Psoas muscle (tissue), 8 donors: ENCODE data around the gene HNRNPUL1. TPM values are rescaled to one million over a fixed set of nuclear protein-coding genes. Genes with fewer than 3 reads are reported as not detected.
A peak's percentile ranks its signal among the peaks of the same experiment; 100 is the strongest.

Experiments
- ATAC-seq, 4 donors: fragments of 200-7000 bp; cut with Tn5 transposase; one replicate each; pipeline ENCODE4 v1.9.1; 2020; ENCODE audit warnings: moderate library complexity in 3 of 4, mild to moderate bottlenecking in 2 of 4
- DNase-seq, 2 donors: peaks; one replicate each; pipeline ENCODE4 v3.0.0-alpha.2; 2020
- H3K27ac ChIP-seq: fragments of 200-600 bp; one replicate; pipeline ENCODE4 v1.8.0; 2022
- H3K27me3 ChIP-seq, 3 donors: fragments of 200-600 bp in 1 of 3; one replicate each; pipeline versions ENCODE4 v1.6.1 to v1.8.0; 2013 to 2022; ENCODE audit warnings: low read length in 2 of 3, mild to moderate bottlenecking in 2 of 3, moderate library complexity in 1 of 3; ENCODE audit not compliant: insufficient read depth in 3 of 3
- H3K36me3 ChIP-seq, 2 donors: fragments of 200-600 bp in 1 of 2; one replicate each; pipeline versions ENCODE4 v1.6.1 to v1.8.0; 2013 to 2022; ENCODE audit warnings: low read depth in 1 of 2, mild to moderate bottlenecking in 1 of 2, moderate library complexity in 1 of 2; ENCODE audit not compliant: insufficient read depth in 1 of 2
- H3K4me1 ChIP-seq: fragments of 200-600 bp; one replicate; pipeline ENCODE4 v1.8.0; 2022
- H3K4me3 ChIP-seq: fragments of 200-600 bp; one replicate; pipeline ENCODE4 v1.8.0; 2022; ENCODE audit warnings: mild to moderate bottlenecking
- H3K9me3 ChIP-seq: fragments of 200-600 bp; one replicate; pipeline ENCODE4 v1.8.0; 2022
- WGBS, 3 donors: extraction: QIAGEN DNeasy Blood & Tissue Kit; methylation state at CpG; one replicate each; pipeline versions ENCODE4 v1.1.6 to v1.1.7; 2013; 5-methylcytosine and 5-hydroxymethylcytosine counted together
- intact Hi-C, 2 donors: fragments of 100-400 bp; cut with DNase I; formaldehyde crosslinking; loops; one replicate each; pipeline versions ENCODE4 v1.11.0 to v1.14.2; 2022
- polyA plus RNA-seq, 3 donors: library from polyadenylated mRNA; stranded (reverse); fragments of 200-250 nt; gene quantifications; one replicate each; pipeline ENCODE4 v1.2.3, GENCODE V29; 2013
- total RNA-seq, 4 donors: library from RNA; stranded (reverse); fragmentation: NEBNext Ultra II Directional in 2 of 4; extraction: Animal tissue kit (Norgen Biotek cat#: 25700) in 2 of 4; gene quantifications; one replicate each; pipeline versions ENCODE4 v1.2.1 to v1.2.4, GENCODE V29; 2021 to 2023
- TF ChIP-seq, protein P1 (sequence below): fragments of 200-600 bp; IDR thresholded peaks from one replicate; pipeline ENCODE4 v1.8.0; 2022; ENCODE audit warnings: antibody characterized with exemption
- donor health status: healthy with polysubstance abuse.
- donor health status: DM: no; HTN: no; CAD: no; lungs with moderate emphysema.
- donor health status: Bipolar disorder and iron deficiency.
- donor health status: healthy.
- donor health status: DM: yes; HTN: yes; CAD: no.
- donor health status: DM: no; HTN: no; CAD: no.
- donor health status: DM: no; HTN: no; CAD: no.
- donor health status: DM: yes; HTN: yes; CAD: no.

HNRNPUL1 gene
- total and polyA plus RNA-seq, 7 donors, result 54.3 to 129 (median 82.3) TPM

DNA sequence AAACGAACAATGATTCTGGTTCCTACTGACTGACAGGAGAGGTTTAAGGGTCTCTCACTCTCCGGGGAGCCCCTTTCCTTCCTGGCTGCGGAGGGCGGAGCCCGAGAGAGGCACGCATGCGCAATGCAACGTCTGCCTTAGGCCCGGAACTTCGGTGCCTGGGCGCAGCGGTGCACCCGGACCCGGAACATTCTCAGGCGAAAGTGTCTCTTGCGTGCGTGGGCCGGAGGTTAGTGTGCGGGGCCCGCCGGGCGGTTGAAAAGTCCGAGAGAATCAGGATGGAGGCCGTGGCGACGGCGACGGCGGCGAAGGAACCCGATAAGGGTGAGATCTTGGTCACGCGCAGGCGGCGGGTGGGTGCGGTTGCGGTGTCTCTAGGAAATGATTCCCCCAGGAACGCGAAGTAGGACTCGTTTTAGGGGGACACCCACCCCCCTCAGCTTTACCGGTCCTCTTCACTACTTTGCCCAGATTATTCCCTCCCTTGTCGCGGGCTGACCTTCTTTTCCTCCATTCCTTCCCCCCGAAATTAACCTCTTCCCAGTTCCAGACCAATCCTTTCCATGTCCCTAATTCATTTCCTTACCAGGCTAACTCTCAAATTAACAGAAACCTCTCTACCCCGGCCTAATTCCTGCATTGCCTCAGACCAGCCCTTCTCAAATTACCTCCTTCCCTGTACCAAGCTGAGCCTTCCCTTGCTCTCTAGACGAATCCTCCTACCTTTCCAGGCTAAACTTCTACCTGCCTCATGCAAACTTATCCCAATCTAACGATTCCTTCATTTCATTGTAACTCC, 46.1 kb downstream of the HNRNPUL1 start, which contains the start of gene CCDC97:
Gene CCDC97 (plus strand): TSS at position 140 of the 799 bp plus-strand sequence. CDS start 139 bp downstream, at position 279.
- TF ChIP-seq, protein P1, sequence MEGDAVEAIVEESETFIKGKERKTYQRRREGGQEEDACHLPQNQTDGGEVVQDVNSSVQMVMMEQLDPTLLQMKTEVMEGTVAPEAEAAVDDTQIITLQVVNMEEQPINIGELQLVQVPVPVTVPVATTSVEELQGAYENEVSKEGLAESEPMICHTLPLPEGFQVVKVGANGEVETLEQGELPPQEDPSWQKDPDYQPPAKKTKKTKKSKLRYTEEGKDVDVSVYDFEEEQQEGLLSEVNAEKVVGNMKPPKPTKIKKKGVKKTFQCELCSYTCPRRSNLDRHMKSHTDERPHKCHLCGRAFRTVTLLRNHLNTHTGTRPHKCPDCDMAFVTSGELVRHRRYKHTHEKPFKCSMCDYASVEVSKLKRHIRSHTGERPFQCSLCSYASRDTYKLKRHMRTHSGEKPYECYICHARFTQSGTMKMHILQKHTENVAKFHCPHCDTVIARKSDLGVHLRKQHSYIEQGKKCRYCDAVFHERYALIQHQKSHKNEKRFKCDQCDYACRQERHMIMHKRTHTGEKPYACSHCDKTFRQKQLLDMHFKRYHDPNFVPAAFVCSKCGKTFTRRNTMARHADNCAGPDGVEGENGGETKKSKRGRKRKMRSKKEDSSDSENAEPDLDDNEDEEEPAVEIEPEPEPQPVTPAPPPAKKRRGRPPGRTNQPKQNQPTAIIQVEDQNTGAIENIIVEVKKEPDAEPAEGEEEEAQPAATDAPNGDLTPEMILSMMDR, result no peak
- peak within 1 kb of the TSS; percentile 83 for H3K4me3 ChIP-seq
- ATAC-seq (peak; percentile 81 to 87 (median 82)), DNase-seq (peak; percentile 86 to 94)
- peak within 1 kb of the TSS; percentile 93 for H3K27ac ChIP-seq
- peaks cover 7 to 51% of the 10 kb centered on the region in 2 donors for H3K36me3 ChIP-seq
- peaks cover 37% of the 10 kb centered on the region for H3K4me1 ChIP-seq
- intact Hi-C loops, result no loop called here
- H3K27me3 ChIP-seq, result no peaks in the 10 kb centered on the region
- no peaks in the 10 kb centered on the region for H3K9me3 ChIP-seq
- 0 to 1% (median 1%) methylated on average over 47 of the region's 47 CpGs for WGBS, 3 donors

DNA sequence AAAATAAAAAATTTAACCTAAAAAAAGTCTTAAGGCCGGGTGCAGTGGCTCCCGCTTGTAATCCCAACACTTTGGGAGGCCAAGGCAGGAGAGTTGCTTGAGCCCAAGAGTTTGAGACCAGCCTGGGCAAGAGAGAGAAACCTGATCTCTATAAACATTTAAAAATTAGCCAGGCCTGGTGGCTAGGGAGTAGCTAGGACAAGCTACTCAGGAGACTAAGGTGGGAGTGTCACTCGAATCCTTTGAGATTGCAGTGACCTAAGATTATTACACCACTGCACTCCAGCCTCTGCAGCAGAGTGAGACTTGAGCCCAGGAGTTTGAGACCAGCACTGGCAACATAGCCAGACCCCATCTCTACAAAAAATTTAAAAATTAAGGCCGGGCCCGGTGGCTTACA, 46.9 kb downstream of the HNRNPUL1 start:
- intact Hi-C loops, result no loop called here

DNA sequence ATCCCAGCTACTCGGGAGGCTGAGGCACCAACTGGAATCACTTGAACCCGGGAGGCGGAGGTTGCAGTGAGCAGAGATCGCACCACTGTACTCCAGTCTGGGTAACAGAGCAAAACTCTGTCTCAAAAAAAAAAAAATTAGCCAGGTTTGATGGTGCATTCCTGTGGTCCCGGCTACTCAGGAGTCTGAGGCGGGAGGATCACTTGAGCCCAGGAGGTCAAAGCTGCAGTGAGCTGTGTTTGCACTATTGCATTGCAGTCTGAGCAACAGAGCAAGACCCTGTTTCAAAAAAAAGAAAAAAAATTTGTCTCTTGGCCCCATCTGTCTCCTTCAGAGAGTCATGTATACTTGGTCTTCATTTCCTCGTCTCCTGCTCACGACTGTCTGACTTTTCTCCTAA, 47.4 kb downstream of the HNRNPUL1 start:
- Histone ChIP-seq H3K27me3 (no peaks in the 10 kb centered on the region), H3K4me1 (peaks cover 37% of the 10 kb centered on the region), H3K4me3 (peak overlapping the region; percentile 83), H3K36me3 (peaks cover 5 to 49% of the 10 kb centered on the region in 2 donors), H3K27ac (peak overlapping the region; percentile 93), H3K9me3 (no peaks in the 10 kb centered on the region)
- DNase-seq (no peak), ATAC-seq (no peak)
- 49 to 60% (median 57%) methylated on average over 8 of the region's 8 CpGs for WGBS, 3 donors
- TF ChIP-seq, protein P1, result no peak
- intact Hi-C loops, result no loop called here

More for the DNA sequence above, 46.9 kb downstream of the HNRNPUL1 start:
- Histone ChIP-seq H3K36me3 (peaks cover 10 to 49% of the 10 kb centered on the region in 2 donors), H3K27me3 (no peaks in the 10 kb centered on the region), H3K9me3 (no peaks in the 10 kb centered on the region), H3K4me1 (peaks cover 37% of the 10 kb centered on the region), H3K4me3 (peak overlapping the region; percentile 83), H3K27ac (peak overlapping the region; percentile 93)
- no peak for DNase-seq
- WGBS, 3 donors, result 14 to 37% (median 24%) methylated on average over 5 of the region's 5 CpGs
- no peak for ATAC-seq
- TF ChIP-seq, protein P1, result no peak

DNA sequence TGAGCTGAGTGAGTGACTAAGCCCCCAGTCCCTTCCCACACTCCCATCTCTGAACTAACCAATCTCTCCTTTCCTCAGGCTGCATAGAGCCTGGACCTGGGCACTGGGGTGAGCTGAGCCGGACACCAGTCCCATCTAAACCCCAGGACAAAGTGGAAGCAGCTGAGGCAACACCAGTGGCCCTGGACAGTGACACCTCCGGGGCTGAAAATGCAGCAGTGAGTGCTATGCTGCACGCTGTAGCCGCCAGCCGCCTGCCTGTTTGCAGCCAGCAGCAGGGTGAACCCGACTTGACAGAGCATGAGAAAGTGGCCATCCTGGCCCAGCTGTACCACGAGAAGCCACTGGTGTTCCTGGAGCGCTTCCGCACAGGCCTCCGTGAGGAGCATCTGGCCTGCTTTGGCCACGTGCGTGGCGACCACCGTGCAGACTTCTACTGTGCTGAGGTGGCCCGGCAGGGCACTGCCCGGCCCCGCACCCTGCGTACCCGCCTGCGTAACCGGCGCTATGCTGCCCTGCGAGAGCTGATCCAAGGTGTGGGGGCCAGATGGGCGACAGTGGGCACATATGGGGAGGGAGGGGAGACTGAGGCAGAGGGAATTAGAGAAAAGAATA, 52.2 kb downstream of the HNRNPUL1 start:
- H3K4me1 ChIP-seq, result peaks cover 15% of the 10 kb centered on the region
- H3K36me3 ChIP-seq, result peaks cover 3 to 83% of the 10 kb centered on the region in 2 donors
- 96 to 97% (median 97%) methylated on average over 24 of the region's 24 CpGs for WGBS, 3 donors
- intact Hi-C loops, result loop anchor here in 1 of 2 donors (5.0 kb wide), 1 partner anchor 36 kb away; the partner anchor contains the start of gene TGFB1
- TF ChIP-seq, protein P1, result no peak
- DNase-seq (no peak), ATAC-seq (no peak)
- no peak overlapping the region for H3K4me3 ChIP-seq
- H3K27me3 ChIP-seq, result no peaks in the 10 kb centered on the region
- H3K27ac ChIP-seq, result no peak overlapping the region
- H3K9me3 ChIP-seq, result no peaks in the 10 kb centered on the region
